Measurements from ENCODE around the gene PRPF38A.

PRPF38A gene

DNA sequence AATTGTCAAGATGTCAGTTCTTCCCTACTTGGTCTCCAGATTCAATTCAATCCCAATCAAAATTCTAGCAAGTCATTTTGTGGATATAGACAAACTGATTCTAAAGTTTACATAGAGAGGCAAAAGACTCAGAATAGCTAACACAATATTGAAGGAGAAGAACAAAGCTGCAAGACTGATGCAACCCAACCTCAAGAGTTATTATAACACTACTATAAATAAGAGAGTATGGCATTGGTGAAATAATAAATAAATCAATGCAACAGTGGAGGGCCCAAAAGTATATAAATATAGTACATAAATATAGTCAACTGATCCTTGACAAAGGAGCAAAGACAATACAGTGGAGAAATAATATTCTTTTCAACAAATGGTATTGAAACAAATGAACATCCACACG, 49.7 kb downstream of the PRPF38A start:
- H3K4me3 ChIP-seq (ENCODE audit: low read depth, low read length), result no peak overlapping the region
- TF ChIP-seq, protein P1, sequence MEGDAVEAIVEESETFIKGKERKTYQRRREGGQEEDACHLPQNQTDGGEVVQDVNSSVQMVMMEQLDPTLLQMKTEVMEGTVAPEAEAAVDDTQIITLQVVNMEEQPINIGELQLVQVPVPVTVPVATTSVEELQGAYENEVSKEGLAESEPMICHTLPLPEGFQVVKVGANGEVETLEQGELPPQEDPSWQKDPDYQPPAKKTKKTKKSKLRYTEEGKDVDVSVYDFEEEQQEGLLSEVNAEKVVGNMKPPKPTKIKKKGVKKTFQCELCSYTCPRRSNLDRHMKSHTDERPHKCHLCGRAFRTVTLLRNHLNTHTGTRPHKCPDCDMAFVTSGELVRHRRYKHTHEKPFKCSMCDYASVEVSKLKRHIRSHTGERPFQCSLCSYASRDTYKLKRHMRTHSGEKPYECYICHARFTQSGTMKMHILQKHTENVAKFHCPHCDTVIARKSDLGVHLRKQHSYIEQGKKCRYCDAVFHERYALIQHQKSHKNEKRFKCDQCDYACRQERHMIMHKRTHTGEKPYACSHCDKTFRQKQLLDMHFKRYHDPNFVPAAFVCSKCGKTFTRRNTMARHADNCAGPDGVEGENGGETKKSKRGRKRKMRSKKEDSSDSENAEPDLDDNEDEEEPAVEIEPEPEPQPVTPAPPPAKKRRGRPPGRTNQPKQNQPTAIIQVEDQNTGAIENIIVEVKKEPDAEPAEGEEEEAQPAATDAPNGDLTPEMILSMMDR (IDR thresholded peaks at IDR 0.05; ENCODE audit: insufficient read depth, low read depth, low read length, missing control alignments), result no peak
- no peak for DNase-seq (ENCODE audit: low read depth)

DNA sequence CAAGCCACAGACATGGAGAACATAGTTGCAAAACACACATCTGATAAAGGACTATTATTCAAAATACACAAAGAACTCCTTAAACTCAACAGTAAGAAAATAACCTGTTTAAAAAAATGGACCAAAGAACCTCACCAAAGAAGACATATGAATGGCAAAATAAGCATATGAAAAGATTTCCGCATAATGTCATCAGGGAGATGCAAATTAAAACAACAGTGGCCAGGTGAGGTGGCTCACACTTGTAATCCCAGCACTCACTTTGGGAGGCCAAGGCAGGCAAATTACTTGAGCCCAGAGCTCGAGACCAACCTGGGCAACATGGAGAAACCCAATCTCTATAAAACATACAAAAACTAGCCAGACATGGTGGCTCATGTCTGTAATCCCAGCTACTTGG, 50.4 kb downstream of the PRPF38A start:
- no peak for DNase-seq (ENCODE audit: low read depth)

DNA sequence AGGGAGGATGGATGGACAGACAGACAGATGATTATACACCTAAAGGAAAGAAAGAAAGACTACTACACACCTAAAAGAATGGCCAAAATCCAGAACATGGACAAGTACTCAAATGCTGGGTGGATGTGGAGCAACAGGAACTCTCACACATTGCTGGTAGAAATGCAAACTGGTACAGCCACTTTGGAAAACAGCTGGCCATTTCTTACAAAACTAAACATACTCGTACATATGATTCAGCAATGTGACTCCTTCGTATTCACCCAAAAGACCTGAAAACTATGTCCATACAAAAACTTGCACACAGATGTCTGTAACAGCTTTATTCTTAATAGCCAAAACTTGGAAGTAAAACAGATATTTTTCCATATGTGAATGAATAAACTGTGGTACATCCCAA, 51.3 kb downstream of the PRPF38A start:
- TF ChIP-seq, protein P1 (IDR thresholded peaks at IDR 0.05; ENCODE audit: insufficient read depth, low read depth, low read length, missing control alignments), result no peak
- no peak for DNase-seq (ENCODE audit: low read depth)
- H3K4me3 ChIP-seq (ENCODE audit: low read depth, low read length), result no peak overlapping the region

More for the DNA sequence above, 50.4 kb downstream of the PRPF38A start:
- TF ChIP-seq, protein P1 (IDR thresholded peaks at IDR 0.05; ENCODE audit: insufficient read depth, low read depth, low read length, missing control alignments), result no peak
- H3K4me3 ChIP-seq (ENCODE audit: low read depth, low read length), result no peak overlapping the region

DNA sequence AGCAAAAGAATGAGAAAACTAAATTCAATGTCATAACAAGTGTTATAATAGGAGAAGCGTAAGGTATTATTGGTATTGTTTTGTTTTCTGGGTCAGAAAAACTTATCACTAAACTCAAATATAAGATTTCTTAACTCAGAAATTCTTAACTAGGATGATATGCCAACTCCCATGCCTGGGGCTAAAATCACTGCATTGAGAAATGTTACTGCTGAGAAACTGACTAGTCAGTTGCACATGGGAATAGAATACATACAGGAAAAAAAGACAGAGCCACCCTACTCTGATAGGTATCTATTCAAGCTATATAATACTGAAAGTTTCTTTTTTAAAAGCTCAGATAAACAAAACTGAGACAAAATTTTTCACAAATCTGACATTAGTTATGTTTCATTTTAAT, 56.3 kb downstream of the PRPF38A start:
- TF ChIP-seq, protein P1 (IDR thresholded peaks at IDR 0.05; ENCODE audit: insufficient read depth, low read depth, low read length, missing control alignments), result no peak
- DNase-seq (ENCODE audit: low read depth), result no peak
- H3K4me3 ChIP-seq (ENCODE audit: low read depth, low read length), result no peak overlapping the region

DNA sequence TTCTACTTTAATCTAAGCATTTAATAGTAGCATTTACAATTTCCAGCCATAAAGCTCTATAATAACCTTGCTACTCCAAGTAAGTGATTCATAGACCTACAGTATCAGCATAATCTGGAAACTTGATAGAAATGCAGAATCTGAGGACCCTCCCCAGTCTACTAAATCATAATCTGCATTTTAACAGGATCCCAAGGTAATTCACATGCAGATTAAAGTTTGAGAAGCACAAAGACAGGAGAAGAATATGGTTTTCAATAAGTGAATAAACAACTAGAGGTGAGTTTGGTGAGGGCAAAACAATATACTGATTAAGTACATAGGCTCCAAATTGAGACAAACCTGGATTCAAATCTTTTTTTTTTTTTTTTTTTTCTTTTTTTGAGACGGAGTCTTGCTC, 57.4 kb downstream of the PRPF38A start:
- TF ChIP-seq, protein P1 (IDR thresholded peaks at IDR 0.05; ENCODE audit: insufficient read depth, low read depth, low read length, missing control alignments), result no peak
- H3K4me3 ChIP-seq (ENCODE audit: low read depth, low read length), result no peak overlapping the region

DNA sequence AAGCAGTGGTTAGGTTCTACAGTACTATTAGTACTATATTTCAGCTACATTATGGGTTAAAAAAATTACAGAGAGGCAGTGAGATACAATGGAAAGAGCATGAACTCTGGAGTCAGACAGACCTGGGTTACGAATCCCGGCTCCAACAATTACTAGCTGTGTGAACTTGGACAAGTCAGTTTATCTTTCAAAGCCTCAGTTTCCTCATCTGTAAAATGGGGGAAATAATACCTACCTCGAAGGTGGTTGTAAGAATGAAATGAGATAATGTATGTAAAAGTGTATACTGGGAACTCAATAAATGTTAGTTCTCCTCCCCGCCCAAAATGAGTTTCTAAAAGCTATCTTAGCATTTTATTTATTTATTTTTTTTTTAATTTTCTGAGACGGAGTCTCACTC, 59.5 kb downstream of the PRPF38A start:
- TF ChIP-seq, protein P1 (IDR thresholded peaks at IDR 0.05; ENCODE audit: insufficient read depth, low read depth, low read length, missing control alignments), result no peak
- H3K4me3 ChIP-seq (ENCODE audit: low read depth, low read length), result no peak overlapping the region
- no peak for DNase-seq (ENCODE audit: low read depth)

More for the DNA sequence above, 57.4 kb downstream of the PRPF38A start:
- DNase-seq (ENCODE audit: low read depth), result no peak

DNA sequence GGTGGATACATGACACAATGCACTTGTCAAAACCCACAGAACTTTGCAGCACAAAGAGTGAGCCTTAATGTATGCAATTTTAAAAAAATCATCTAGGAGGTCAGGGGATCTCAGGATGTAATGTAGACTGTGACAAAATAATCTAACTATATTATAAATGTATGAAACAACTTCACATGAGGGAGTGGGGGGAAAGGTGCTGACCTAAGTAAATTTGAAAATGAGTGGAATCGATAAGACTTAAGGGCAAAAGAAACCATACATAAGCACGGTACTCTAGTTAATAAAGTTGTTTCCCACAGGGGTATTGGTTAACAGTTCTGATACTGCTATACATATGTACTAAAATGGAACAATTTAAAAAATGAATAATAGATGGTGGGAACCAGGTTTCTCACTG, 64.7 kb downstream of the PRPF38A start:
- TF ChIP-seq, protein P1 (IDR thresholded peaks at IDR 0.05; ENCODE audit: insufficient read depth, low read depth, low read length, missing control alignments), result no peak
- DNase-seq (ENCODE audit: low read depth), result no peak
- H3K4me3 ChIP-seq (ENCODE audit: low read depth, low read length), result no peak overlapping the region

All from GM12865 (cell line).